OCI-LY1 (cell line): ENCODE measurements around the gene TMEM184A.

Experiments used
- H2AFZ ChIP-seq: fragments of 200-600 bp; sonication (generic), shearing (Covaris generic); 2 replicates; pipeline ENCODE4 v1.6.0; 2014; ENCODE audit warnings: antibody characterized with exemption, mild to moderate bottlenecking, low read length
- H3F3A ChIP-seq: fragments of 200-600 bp; sonication (generic), shearing (Covaris generic); 2 replicates; pipeline ENCODE4 v1.6.0; 2014; ENCODE audit warnings: mild to moderate bottlenecking, antibody characterized with exemption, low read length, moderate library complexity; ENCODE audit not compliant: insufficient read depth
- H3K27ac ChIP-seq: fragments of 200-600 bp; sonication (generic); 2 replicates; pipeline ENCODE4 v1.5.1; 2014; ENCODE audit warnings: low read length, mixed run types, mild to moderate bottlenecking, low read depth; ENCODE audit not compliant: poor library complexity, severe bottlenecking
- H3K27me3 ChIP-seq: fragments of 200-600 bp; sonication (generic); 2 replicates; pipeline ENCODE4 v1.6.0; 2014; ENCODE audit warnings: antibody characterized with exemption, mild to moderate bottlenecking, low read length, moderate library complexity; ENCODE audit not compliant: insufficient read depth
- H3K36me3 ChIP-seq: fragments of 200-600 bp; sonication (generic); 2 replicates; pipeline ENCODE4 v1.6.1; 2014; ENCODE audit warnings: mild to moderate bottlenecking, antibody characterized with exemption, low read length, moderate library complexity, mixed read lengths; ENCODE audit not compliant: insufficient read depth
- H3K4me1 ChIP-seq: fragments of 200-600 bp; sonication (generic); 2 replicates; pipeline ENCODE4 v1.5.1; 2014; ENCODE audit warnings: mild to moderate bottlenecking, low read length, moderate library complexity; ENCODE audit not compliant: insufficient read depth, severe bottlenecking
- H3K4me2 ChIP-seq: fragments of 200-600 bp; sonication (generic), shearing (Covaris generic); 2 replicates; pipeline ENCODE4 v1.6.1; 2014; ENCODE audit warnings: low read length
- H3K4me3 ChIP-seq: fragments of 200-600 bp; sonication (generic); 2 replicates; pipeline ENCODE4 v1.5.1; 2014; ENCODE audit warnings: low read length, low read depth, mild to moderate bottlenecking, mixed read lengths; ENCODE audit not compliant: poor library complexity, severe bottlenecking
- H3K79me2 ChIP-seq: fragments of 200-600 bp; shearing (Covaris generic); 2 replicates; pipeline ENCODE4 v1.6.1; 2016; ENCODE audit warnings: mixed run types, low read length, mixed read lengths; ENCODE audit not compliant: insufficient read depth
- H3K9ac ChIP-seq: fragments of 200-600 bp; sonication (generic), shearing (Covaris generic); 2 replicates; pipeline ENCODE4 v1.6.1; 2014; ENCODE audit warnings: mild to moderate bottlenecking, low read length, mixed read lengths
- H3K9me2 ChIP-seq: fragments of 200-600 bp; sonication (generic), shearing (Covaris generic); 2 replicates; pipeline ENCODE4 v1.6.1; 2014; ENCODE audit warnings: low read depth, mild to moderate bottlenecking, low read length, mixed read lengths
- H3K9me3 ChIP-seq: fragments of 200-600 bp; shearing (Covaris generic); 2 replicates; pipeline ENCODE4 v1.6.1; 2014; ENCODE audit warnings: low read length, mixed read lengths
- H4K20me1 ChIP-seq: fragments of 200-600 bp; sonication (generic), shearing (Covaris generic); 2 replicates; pipeline ENCODE4 v1.6.0; 2016; ENCODE audit warnings: mild to moderate bottlenecking, low read length; ENCODE audit not compliant: insufficient read depth
- EZH2 ChIP-seq: fragments of 200-600 bp; sonication (generic), shearing (Covaris generic); IDR thresholded peaks from 2 replicates; pipeline ENCODE4 v1.8.0; 2017; ENCODE audit warnings: borderline replicate concordance, mixed run types, mild to moderate bottlenecking, antibody characterized with exemption, low read length, moderate library complexity, mixed read lengths
- TF ChIP-seq, protein P1 (sequence below): fragments of 200-600 bp; sonication (generic), shearing (Covaris generic); IDR thresholded peaks from 2 replicates; pipeline ENCODE4 v1.5.1; 2017; ENCODE audit warnings: mild to moderate bottlenecking, antibody characterized with exemption, low read length, moderate library complexity, mixed read lengths

TMEM184A gene

DNA sequence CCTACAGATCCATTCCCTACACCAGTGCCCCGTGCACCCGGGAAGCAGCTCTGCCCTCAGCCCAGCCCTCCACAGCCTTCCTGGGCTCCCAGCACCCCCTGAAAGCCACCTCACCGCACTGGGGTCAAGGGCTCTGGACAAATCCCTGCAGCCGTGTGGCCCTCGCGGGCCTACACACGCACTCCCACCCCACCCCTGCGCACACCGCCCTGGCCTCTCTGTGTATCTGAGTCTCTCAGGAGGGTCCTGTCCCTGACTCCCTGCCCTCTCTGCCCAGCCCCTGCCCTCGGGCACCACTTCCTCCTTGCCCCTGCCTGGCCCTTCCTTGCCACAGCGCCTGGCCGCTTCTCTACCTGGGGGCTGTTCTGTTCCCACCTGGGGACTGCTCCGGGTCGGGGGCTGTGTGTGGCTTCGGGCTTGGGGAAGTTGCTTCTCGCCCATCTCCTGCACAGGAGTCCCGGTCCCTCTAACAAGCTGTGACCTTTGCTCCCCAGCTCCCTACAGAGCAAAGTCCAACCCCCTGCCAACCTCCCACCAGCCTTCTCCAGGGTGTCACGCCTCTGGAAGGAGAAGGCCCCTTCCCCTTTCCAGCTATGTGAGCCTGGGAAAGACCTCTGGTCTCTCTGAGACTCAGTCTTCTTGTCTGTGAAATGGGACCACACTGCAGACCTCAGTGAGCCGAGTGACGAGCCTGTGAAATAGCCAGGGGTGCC is 1.5 kb downstream of the TMEM184A start:
- H3K27me3 ChIP-seq = peaks cover 8% of the 10 kb centered on the region; the same call in 1 of the 2 replicates
- H3K4me3 ChIP-seq = no peak overlapping the region
- H3F3A ChIP-seq = no peaks in the 10 kb centered on the region
- H3K4me2 ChIP-seq = no peak overlapping the region
- H3K27ac ChIP-seq = no peak overlapping the region
- H3K9ac ChIP-seq = no peak overlapping the region
- no peak for TF ChIP-seq EZH2
- TF ChIP-seq, protein P1, sequence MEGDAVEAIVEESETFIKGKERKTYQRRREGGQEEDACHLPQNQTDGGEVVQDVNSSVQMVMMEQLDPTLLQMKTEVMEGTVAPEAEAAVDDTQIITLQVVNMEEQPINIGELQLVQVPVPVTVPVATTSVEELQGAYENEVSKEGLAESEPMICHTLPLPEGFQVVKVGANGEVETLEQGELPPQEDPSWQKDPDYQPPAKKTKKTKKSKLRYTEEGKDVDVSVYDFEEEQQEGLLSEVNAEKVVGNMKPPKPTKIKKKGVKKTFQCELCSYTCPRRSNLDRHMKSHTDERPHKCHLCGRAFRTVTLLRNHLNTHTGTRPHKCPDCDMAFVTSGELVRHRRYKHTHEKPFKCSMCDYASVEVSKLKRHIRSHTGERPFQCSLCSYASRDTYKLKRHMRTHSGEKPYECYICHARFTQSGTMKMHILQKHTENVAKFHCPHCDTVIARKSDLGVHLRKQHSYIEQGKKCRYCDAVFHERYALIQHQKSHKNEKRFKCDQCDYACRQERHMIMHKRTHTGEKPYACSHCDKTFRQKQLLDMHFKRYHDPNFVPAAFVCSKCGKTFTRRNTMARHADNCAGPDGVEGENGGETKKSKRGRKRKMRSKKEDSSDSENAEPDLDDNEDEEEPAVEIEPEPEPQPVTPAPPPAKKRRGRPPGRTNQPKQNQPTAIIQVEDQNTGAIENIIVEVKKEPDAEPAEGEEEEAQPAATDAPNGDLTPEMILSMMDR = no peak
- no peaks in the 10 kb centered on the region for H3K9me3 ChIP-seq
- no peaks in the 10 kb centered on the region for H3K9me2 ChIP-seq
- no peaks in the 10 kb centered on the region for H4K20me1 ChIP-seq
- no peaks in the 10 kb centered on the region for H3K79me2 ChIP-seq
- no peaks in the 10 kb centered on the region for H3K36me3 ChIP-seq
- H3K4me1 ChIP-seq = no peaks in the 10 kb centered on the region
- H2AFZ ChIP-seq = no peak overlapping the region

- no peak overlapping the region for H3K4me2 ChIP-seq
- no peaks in the 10 kb centered on the region for H3K4me1 ChIP-seq
- no peak overlapping the region for H3K27ac ChIP-seq
- H3F3A ChIP-seq = no peaks in the 10 kb centered on the region
- H3K9me3 ChIP-seq = no peaks in the 10 kb centered on the region
- no peak for TF ChIP-seq EZH2
- TF ChIP-seq, protein P1 = no peak
- no peak overlapping the region for H3K4me3 ChIP-seq
- no peaks in the 10 kb centered on the region for H4K20me1 ChIP-seq
- no peak overlapping the region for H3K9ac ChIP-seq
- peaks cover 8% of the 10 kb centered on the region; the same call in 1 of the 2 replicates for H3K27me3 ChIP-seq
- no peak overlapping the region for H2AFZ ChIP-seq
- H3K79me2 ChIP-seq = no peaks in the 10 kb centered on the region
- H3K9me2 ChIP-seq = no peaks in the 10 kb centered on the region
- no peaks in the 10 kb centered on the region for H3K36me3 ChIP-seq
Measured at GRCh38 chr7:1553512-1554210, 2.3 kb downstream of the TMEM184A start.

- no peaks in the 10 kb centered on the region for H4K20me1 ChIP-seq
- H3F3A ChIP-seq = no peaks in the 10 kb centered on the region
- no peaks in the 10 kb centered on the region for H3K4me1 ChIP-seq
- TF ChIP-seq EZH2 = no peak
- TF ChIP-seq, protein P1 = no peak
- H2AFZ ChIP-seq = no peak overlapping the region
- no peak overlapping the region for H3K9ac ChIP-seq
- H3K4me3 ChIP-seq = no peak overlapping the region
- H3K4me2 ChIP-seq = no peak overlapping the region
- no peaks in the 10 kb centered on the region for H3K79me2 ChIP-seq
- no peaks in the 10 kb centered on the region for H3K9me2 ChIP-seq
- H3K36me3 ChIP-seq = no peaks in the 10 kb centered on the region
- peaks cover 8% of the 10 kb centered on the region; the same call in 1 of the 2 replicates for H3K27me3 ChIP-seq
- H3K9me3 ChIP-seq = no peaks in the 10 kb centered on the region
- H3K27ac ChIP-seq = no peak overlapping the region
Measured at GRCh38 chr7:1552200-1552599, 3.8 kb downstream of the TMEM184A start.
